Mucosa of stomach (tissue), 1 donor: ENCODE data around the gene ZBTB3.

Source experiments
- H3K27me3 ChIP-seq: one replicate; pipeline ENCODE4 v1.7.0; 2013; ENCODE audit warnings: mild to moderate bottlenecking, low read length; ENCODE audit not compliant: control insufficient read depth, insufficient read depth
- H3K36me3 ChIP-seq: one replicate; pipeline ENCODE4 v1.7.0; 2013; ENCODE audit warnings: low read length; ENCODE audit not compliant: control insufficient read depth, insufficient read depth
- H3K4me1 ChIP-seq: one replicate; pipeline ENCODE4 v1.7.0; 2013; ENCODE audit warnings: mild to moderate bottlenecking, low read length; ENCODE audit not compliant: control insufficient read depth, insufficient read depth
- H3K4me3 ChIP-seq: one replicate; pipeline ENCODE4 v1.7.0; 2013; ENCODE audit warnings: low read length
- H3K9ac ChIP-seq: one replicate; pipeline ENCODE4 v1.7.0; 2013; ENCODE audit warnings: mild to moderate bottlenecking, low read length, moderate library complexity
- H3K9me3 ChIP-seq: one replicate; pipeline ENCODE4 v1.7.0; 2013; ENCODE audit warnings: mild to moderate bottlenecking, low read length, moderate library complexity; ENCODE audit not compliant: control insufficient read depth
- donor health status: Pancreatic carcinoma.

ZBTB3 gene

GRCh38 chr11:62753736-62754603 is at the start of gene ZBTB3:
TSS of gene ZBTB3 (minus strand) at chr11:62754160. CDS start at chr11:62753664, 496 bp downstream.
- no peaks in the 10 kb centered on the region for H3K9me3 ChIP-seq
- H3K4me1 ChIP-seq = peaks cover 34% of the 10 kb centered on the region
- H3K9ac ChIP-seq = peak within 1 kb of the TSS; percentile 67

GRCh38 chr11:62801071-62801470 is 47.1 kb upstream of the ZBTB3 start:
- no peaks in the 10 kb centered on the region for H3K27me3 ChIP-seq
- H3K4me1 ChIP-seq = peaks cover 7% of the 10 kb centered on the region
- no peaks in the 10 kb centered on the region for H3K9me3 ChIP-seq
- H3K9ac ChIP-seq = no peak overlapping the region
- peaks cover 15% of the 10 kb centered on the region for H3K36me3 ChIP-seq
- no peak overlapping the region for H3K4me3 ChIP-seq

More at GRCh38 chr11:62753736-62754603, at the start of gene ZBTB3:
- Histone ChIP-seq H3K36me3 (no peaks in the 10 kb centered on the region), H3K4me3 (peak within 1 kb of the TSS; percentile 57), H3K27me3 (no peaks in the 10 kb centered on the region)

GRCh38 chr11:62799486-62799885 is 45.5 kb upstream of the ZBTB3 start:
- Histone ChIP-seq H3K9me3 (no peaks in the 10 kb centered on the region), H3K4me3 (no peak overlapping the region), H3K4me1 (peaks cover 6% of the 10 kb centered on the region), H3K36me3 (peaks cover 24% of the 10 kb centered on the region), H3K27me3 (no peaks in the 10 kb centered on the region), H3K9ac (no peak overlapping the region)

- Histone ChIP-seq H3K4me1 (peaks cover 8% of the 10 kb centered on the region), H3K4me3 (no peak overlapping the region), H3K36me3 (peaks cover 26% of the 10 kb centered on the region), H3K9ac (no peak overlapping the region), H3K27me3 (no peaks in the 10 kb centered on the region), H3K9me3 (no peaks in the 10 kb centered on the region)
Observed at GRCh38 chr11:62796281-62796680, 42.3 kb upstream of the ZBTB3 start.

GRCh38 chr11:62794201-62794775 is 40.3 kb upstream of the ZBTB3 start:
- Histone ChIP-seq H3K9ac (no peak overlapping the region), H3K4me1 (peaks cover 14% of the 10 kb centered on the region), H3K4me3 (no peak overlapping the region), H3K36me3 (peaks cover 28% of the 10 kb centered on the region), H3K27me3 (no peaks in the 10 kb centered on the region), H3K9me3 (no peaks in the 10 kb centered on the region)

- Histone ChIP-seq H3K9ac (peak overlapping the region; percentile 65), H3K36me3 (peaks cover 27% of the 10 kb centered on the region), H3K9me3 (no peaks in the 10 kb centered on the region), H3K4me1 (peaks cover 21% of the 10 kb centered on the region), H3K27me3 (no peaks in the 10 kb centered on the region), H3K4me3 (peak overlapping the region; percentile 64)
Observed at GRCh38 chr11:62792202-62792575, 38.2 kb upstream of the ZBTB3 start.

GRCh38 chr11:62791501-62792201 is 37.7 kb upstream of the ZBTB3 start, which contains the start of gene TMEM223:
TSS of gene TMEM223 (minus strand) at chr11:62792006. CDS start at chr11:62791994, 12 bp downstream.
- no peaks in the 10 kb centered on the region for H3K9me3 ChIP-seq
- H3K4me3 ChIP-seq = peak within 1 kb of the TSS; percentile 64
- H3K9ac ChIP-seq = peak within 1 kb of the TSS; percentile 77
- peaks cover 21% of the 10 kb centered on the region for H3K4me1 ChIP-seq
- H3K27me3 ChIP-seq = no peaks in the 10 kb centered on the region
- peaks cover 27% of the 10 kb centered on the region for H3K36me3 ChIP-seq

GRCh38 chr11:62789576-62789975 is 35.6 kb upstream of the ZBTB3 start:
- Histone ChIP-seq H3K27me3 (no peaks in the 10 kb centered on the region), H3K4me3 (no peak overlapping the region), H3K9ac (no peak overlapping the region), H3K9me3 (no peaks in the 10 kb centered on the region), H3K36me3 (peaks cover 14% of the 10 kb centered on the region), H3K4me1 (peaks cover 30% of the 10 kb centered on the region)

- Histone ChIP-seq H3K9ac (no peak overlapping the region), H3K4me3 (no peak overlapping the region), H3K4me1 (peaks cover 30% of the 10 kb centered on the region), H3K27me3 (no peaks in the 10 kb centered on the region), H3K9me3 (no peaks in the 10 kb centered on the region), H3K36me3 (peaks cover 11% of the 10 kb centered on the region)
Observed at GRCh38 chr11:62788991-62789390, 35.0 kb upstream of the ZBTB3 start.

GRCh38 chr11:62787005-62787759 is 33.2 kb upstream of the ZBTB3 start, which contains the start of gene TMEM179B:
TSS of gene TMEM179B (plus strand) at chr11:62787402. CDS start at chr11:62787432, 30 bp downstream.
- H3K4me1 ChIP-seq = peaks cover 24% of the 10 kb centered on the region

GRCh38 chr11:62786318-62787004 is 32.5 kb upstream of the ZBTB3 start:
- Histone ChIP-seq H3K4me3 (peak overlapping the region; percentile 68), H3K9ac (peak overlapping the region; percentile 79), H3K4me1 (peaks cover 22% of the 10 kb centered on the region), H3K27me3 (no peaks in the 10 kb centered on the region), H3K9me3 (no peaks in the 10 kb centered on the region), H3K36me3 (peaks cover 11% of the 10 kb centered on the region)

More at GRCh38 chr11:62787005-62787759, 33.2 kb upstream of the ZBTB3 start, which contains the start of gene TMEM179B:
- peak within 1 kb of the TSS; percentile 68 for H3K4me3 ChIP-seq
- H3K9ac ChIP-seq = peak within 1 kb of the TSS; percentile 79
- H3K36me3 ChIP-seq = peaks cover 11% of the 10 kb centered on the region
- no peaks in the 10 kb centered on the region for H3K9me3 ChIP-seq
- no peaks in the 10 kb centered on the region for H3K27me3 ChIP-seq
